Activated T-helper 1 cell treated with anti-CD3 and anti-CD28 coated beads, Interleukin-12 subunit alpha, Interleukin-12 subunit beta, Interleukin-2, Interleukin-4 antibody, amounts not matched to agents 30 ng/mL and 10 ng/mL and 1 ng/mL, durations not matched to agents 14 hours and 24 hours and 36 hours (primary cell): ENCODE results near the gene NR1I3. TPM values are rescaled to one million over a fixed set of nuclear protein-coding genes. Genes with fewer than 3 reads are reported as not detected.
"Not testable (repeated sequence)": the region's sequence is repeated elsewhere in the genome, so short reads cannot be mapped to it uniquely, and the experiment has no call there.

Experiments used
- DNase-seq: peaks from one replicate; pipeline ENCODE4 v3.0.0; 2021; ENCODE audit warnings: low spot score
- H3K27ac Mint-ChIP-seq: one replicate; pipeline ENCODE4 v1.8.0; 2021; ENCODE audit warnings: mild to moderate bottlenecking, mixed read lengths
- H3K27me3 Mint-ChIP-seq: one replicate; pipeline ENCODE4 v1.8.0; 2022; ENCODE audit warnings: mild to moderate bottlenecking, moderate library complexity, mixed read lengths; ENCODE audit not compliant: insufficient read depth
- H3K36me3 Mint-ChIP-seq: one replicate; pipeline ENCODE4 v1.8.0; 2021; ENCODE audit warnings: low read depth, mixed read lengths
- H3K4me1 Mint-ChIP-seq: one replicate; pipeline ENCODE4 v1.8.0; 2021; ENCODE audit warnings: low read depth, mixed read lengths
- H3K4me3 Mint-ChIP-seq: one replicate; pipeline ENCODE4 v1.8.0; 2021; ENCODE audit warnings: mild to moderate bottlenecking, moderate library complexity, mixed read lengths
- H3K9me3 Mint-ChIP-seq: one replicate; pipeline ENCODE4 v1.8.0; 2021; ENCODE audit warnings: mixed read lengths
- intact Hi-C: fragments of 100-400 bp; cut with micrococcal nuclease; formaldehyde crosslinking; loops from one replicate; pipeline ENCODE4 v1.15.1; 2024
- total RNA-seq: library from RNA; stranded (reverse); gene quantifications from 2 replicates; pipeline ENCODE4 v1.2.3, GENCODE V29; 2022

NR1I3 gene
- total RNA-seq, 1 donor from 2014 or later = not detected

- no peak overlapping the region for H3K27ac Mint-ChIP-seq
- H3K4me1 Mint-ChIP-seq = peaks cover 16% of the 10 kb centered on the region
- intact Hi-C loops = no loop called here
- H3K9me3 Mint-ChIP-seq = peaks cover 20% of the 10 kb centered on the region
- H3K4me3 Mint-ChIP-seq = no peak overlapping the region
- peaks cover 43% of the 10 kb centered on the region for H3K27me3 Mint-ChIP-seq
- H3K36me3 Mint-ChIP-seq = peaks cover 6% of the 10 kb centered on the region
- no peak for DNase-seq
Measured at GRCh38 chr1:161260376-161261260, 22.6 kb upstream of the NR1I3 start.

- intact Hi-C loops = no loop called here
- H3K36me3 Mint-ChIP-seq = peaks cover 6% of the 10 kb centered on the region
- DNase-seq = no peak
- H3K27ac Mint-ChIP-seq = no peak overlapping the region
- peaks cover 16% of the 10 kb centered on the region for H3K4me1 Mint-ChIP-seq
- H3K27me3 Mint-ChIP-seq = peaks cover 40% of the 10 kb centered on the region
- peaks cover 20% of the 10 kb centered on the region for H3K9me3 Mint-ChIP-seq
- H3K4me3 Mint-ChIP-seq = peak overlapping the region; percentile 61
Measured at GRCh38 chr1:161259765-161260164, 21.8 kb upstream of the NR1I3 start.

GRCh38 chr1:161259345-161259702 lies 21.3 kb upstream of the NR1I3 start:
- peak overlapping the region; percentile 61 for H3K4me3 Mint-ChIP-seq
- H3K4me1 Mint-ChIP-seq = peaks cover 16% of the 10 kb centered on the region
- H3K9me3 Mint-ChIP-seq = peaks cover 20% of the 10 kb centered on the region
- DNase-seq = no peak
- H3K36me3 Mint-ChIP-seq = peaks cover 6% of the 10 kb centered on the region
- intact Hi-C loops = no loop called here
- no peak overlapping the region for H3K27ac Mint-ChIP-seq
- H3K27me3 Mint-ChIP-seq = peaks cover 40% of the 10 kb centered on the region

GRCh38 chr1:161258439-161259344 lies 20.7 kb upstream of the NR1I3 start, which contains the start of gene PCP4L1:
Gene PCP4L1, plus strand, starts transcription at chr1:161258745. Its CDS starts 230 bp downstream, at chr1:161258975.
- H3K27me3 Mint-ChIP-seq = peaks cover 40% of the 10 kb centered on the region
- peaks cover 16% of the 10 kb centered on the region for H3K4me1 Mint-ChIP-seq
- intact Hi-C loops = no loop called here
- peak within 1 kb of the TSS; percentile 66 for H3K4me3 Mint-ChIP-seq
- peak; percentile 22 for DNase-seq
- no peak within 1 kb of the TSS for H3K27ac Mint-ChIP-seq
- H3K36me3 Mint-ChIP-seq = peaks cover 6% of the 10 kb centered on the region
- peaks cover 20% of the 10 kb centered on the region for H3K9me3 Mint-ChIP-seq

GRCh38 chr1:161257109-161257508 lies 19.1 kb upstream of the NR1I3 start:
- peaks cover 42% of the 10 kb centered on the region for H3K27me3 Mint-ChIP-seq
- intact Hi-C loops = not testable (repeated sequence)

GRCh38 chr1:161255955-161256520 lies 18.0 kb upstream of the NR1I3 start:
- peaks cover 16% of the 10 kb centered on the region for H3K4me1 Mint-ChIP-seq
- H3K27ac Mint-ChIP-seq, DNase-seq, H3K4me3 Mint-ChIP-seq, H3K36me3 Mint-ChIP-seq, intact Hi-C loops: not testable (repeated sequence)
- peaks cover 34% of the 10 kb centered on the region for H3K27me3 Mint-ChIP-seq
- peaks cover 20% of the 10 kb centered on the region for H3K9me3 Mint-ChIP-seq

More at GRCh38 chr1:161257109-161257508, 19.1 kb upstream of the NR1I3 start:
- H3K27ac Mint-ChIP-seq, DNase-seq, H3K4me3 Mint-ChIP-seq, H3K36me3 Mint-ChIP-seq: not testable (repeated sequence)
- Mint-ChIP-seq H3K4me1 (peaks cover 16% of the 10 kb centered on the region), H3K9me3 (peaks cover 20% of the 10 kb centered on the region)

GRCh38 chr1:161255302-161255701 lies 17.3 kb upstream of the NR1I3 start:
- Mint-ChIP-seq H3K27me3 (peaks cover 30% of the 10 kb centered on the region), H3K9me3 (peaks cover 20% of the 10 kb centered on the region)
- not testable (repeated sequence) for H3K27ac Mint-ChIP-seq

GRCh38 chr1:161251579-161251978 lies 13.6 kb upstream of the NR1I3 start:
- H3K27ac Mint-ChIP-seq = no peak overlapping the region
- no peaks in the 10 kb centered on the region for H3K4me1 Mint-ChIP-seq
- no peak overlapping the region for H3K4me3 Mint-ChIP-seq
- intact Hi-C loops = no loop called here
- peaks cover 4% of the 10 kb centered on the region for H3K9me3 Mint-ChIP-seq
- peaks cover 8% of the 10 kb centered on the region for H3K27me3 Mint-ChIP-seq
- H3K36me3 Mint-ChIP-seq = no peaks in the 10 kb centered on the region
- no peak for DNase-seq

More at GRCh38 chr1:161255302-161255701, 17.3 kb upstream of the NR1I3 start:
- DNase-seq, intact Hi-C loops, H3K4me3 Mint-ChIP-seq, H3K36me3 Mint-ChIP-seq: not testable (repeated sequence)
- peaks cover 16% of the 10 kb centered on the region for H3K4me1 Mint-ChIP-seq

GRCh38 chr1:161250829-161251228 lies 12.8 kb upstream of the NR1I3 start:
- no peaks in the 10 kb centered on the region for H3K4me1 Mint-ChIP-seq
- H3K9me3 Mint-ChIP-seq = peaks cover 3% of the 10 kb centered on the region
- DNase-seq = no peak

GRCh38 chr1:161250100-161250499 lies 12.1 kb upstream of the NR1I3 start:
- H3K36me3 Mint-ChIP-seq, intact Hi-C loops, H3K4me3 Mint-ChIP-seq, H3K27me3 Mint-ChIP-seq, DNase-seq, H3K4me1 Mint-ChIP-seq, H3K27ac Mint-ChIP-seq, H3K9me3 Mint-ChIP-seq: not testable (repeated sequence)

More at GRCh38 chr1:161250829-161251228, 12.8 kb upstream of the NR1I3 start:
- no peak overlapping the region for H3K4me3 Mint-ChIP-seq
- intact Hi-C loops = no loop called here
- H3K27me3 Mint-ChIP-seq = peaks cover 8% of the 10 kb centered on the region
- no peaks in the 10 kb centered on the region for H3K36me3 Mint-ChIP-seq
- H3K27ac Mint-ChIP-seq = no peak overlapping the region

- intact Hi-C loops = no loop called here
- Mint-ChIP-seq H3K27ac (no peak overlapping the region), H3K4me1 (no peaks in the 10 kb centered on the region), H3K27me3 (peaks cover 7% of the 10 kb centered on the region), H3K4me3 (no peak overlapping the region), H3K9me3 (peaks cover 2% of the 10 kb centered on the region), H3K36me3 (no peaks in the 10 kb centered on the region)
- DNase-seq = no peak
Measured at GRCh38 chr1:161244888-161245287, 6.9 kb upstream of the NR1I3 start.

GRCh38 chr1:161242313-161242712 lies 4.3 kb upstream of the NR1I3 start:
- no peaks in the 10 kb centered on the region for H3K4me1 Mint-ChIP-seq
- intact Hi-C loops = no loop called here
- H3K9me3 Mint-ChIP-seq = no peaks in the 10 kb centered on the region
- no peak overlapping the region for H3K27ac Mint-ChIP-seq
- peaks cover 11% of the 10 kb centered on the region for H3K27me3 Mint-ChIP-seq
- no peak for DNase-seq
- H3K36me3 Mint-ChIP-seq = no peaks in the 10 kb centered on the region
- H3K4me3 Mint-ChIP-seq = no peak overlapping the region
